T-cell (primary cell): ENCODE measurements around the gene ADAMTSL1. TPM values are rescaled to one million over a fixed set of nuclear protein-coding genes. Genes with fewer than 3 reads are reported as not detected.

ENCODE experiments used
- ATAC-seq, 4 experiments: fragments of 200-7000 bp in 3 of 4; fragments of 150-1000 bp in 1 of 4; cut with Tn5 transposase; replicated peaks in 1 of 4; 1 replicate in 3 of 4; 2 replicates in 1 of 4; pipeline ENCODE4 v1.10.0; 2021; ENCODE audit warnings: moderate library complexity in 3 of 4, mild to moderate bottlenecking in 2 of 4, moderate number of reproducible peaks in 1 of 4
- CTCF ChIA-PET, 2 donors: fragments of 300-600 bp; sonication (Branson Sonifier 250); formaldehyde crosslinking; loops; one replicate each; lab custom pipeline; 2022; ENCODE audit warnings: antibody characterized with exemption in 2 of 2; lab: Charles Lee
- POLR2A ChIA-PET, 2 donors: fragments of 300-600 bp; sonication (Branson Sonifier 250); formaldehyde crosslinking; loops; one replicate each; lab custom pipeline; 2022; ENCODE audit warnings: antibody characterized with exemption in 2 of 2; lab: Charles Lee
- DNase-seq, 35 experiments: peaks; one replicate each; pipeline versions ENCODE4 v3.0.0 to v3.0.0-alpha.2; 2013 to 2023
- H3K27ac ChIP-seq: one replicate; pipeline ENCODE4 v1.5.1; 2013; ENCODE audit warnings: low read length
- H3K27me3 ChIP-seq, 2 experiments: replicated peaks in 1 of 2; 1 replicate in 1 of 2; 2 replicates in 1 of 2; pipeline versions ENCODE4 v1.6.1 to v1.7.0; 2013; ENCODE audit warnings: low read length in 1 of 2, mixed read lengths in 1 of 2; ENCODE audit not compliant: control insufficient read depth in 2 of 2, insufficient read depth in 2 of 2; ENCODE audit errors: extremely low read depth in 1 of 2
- H3K36me3 ChIP-seq, 2 donors: 1 replicate in 1 of 2; 2 replicates in 1 of 2; pipeline versions ENCODE4 v1.6.1 to v1.7.0; 2013; ENCODE audit warnings: low read length in 1 of 2; ENCODE audit not compliant: control insufficient read depth in 2 of 2, insufficient read depth in 1 of 2; ENCODE audit errors: extremely low read depth in 1 of 2
- H3K4me1 ChIP-seq, 2 experiments: 1 replicate in 1 of 2; 2 replicates in 1 of 2; pipeline versions ENCODE4 v1.6.1 to v1.7.0; 2013; ENCODE audit warnings: low read length in 2 of 2, mixed read lengths in 1 of 2; ENCODE audit not compliant: insufficient read depth in 2 of 2, control insufficient read depth in 1 of 2; ENCODE audit errors: extremely low read depth in 1 of 2
- H3K4me3 ChIP-seq, 2 donors: 1 replicate in 1 of 2; 2 replicates in 1 of 2; pipeline versions ENCODE4 v1.5.1 to v1.7.0; 2013; ENCODE audit warnings: mild to moderate bottlenecking in 2 of 2, low read length in 1 of 2, moderate library complexity in 1 of 2; ENCODE audit not compliant: control insufficient read depth in 1 of 2; ENCODE audit errors: extremely low read depth in 1 of 2
- H3K9me3 ChIP-seq: 2 replicates; pipeline ENCODE4 v1.7.0; 2013
- H3K27ac Mint-ChIP-seq, 2 donors: one replicate each; pipeline ENCODE4 v1.8.0; 2020 to 2021; ENCODE audit warnings: mild to moderate bottlenecking in 2 of 2, mixed read lengths in 2 of 2
- H3K27me3 Mint-ChIP-seq, 2 donors: one replicate each; pipeline ENCODE4 v1.8.0; 2021 to 2022; ENCODE audit warnings: mixed read lengths in 2 of 2
- H3K36me3 Mint-ChIP-seq: one replicate; pipeline ENCODE4 v1.8.0; 2021; ENCODE audit warnings: mixed read lengths
- H3K4me1 Mint-ChIP-seq, 3 donors: one replicate each; pipeline ENCODE4 v1.8.0; 2020 to 2022; ENCODE audit warnings: mixed read lengths in 3 of 3, mild to moderate bottlenecking in 1 of 3
- H3K4me3 Mint-ChIP-seq, 3 donors: one replicate each; pipeline ENCODE4 v1.8.0; 2020 to 2022; ENCODE audit warnings: mild to moderate bottlenecking in 3 of 3, mixed read lengths in 3 of 3, moderate library complexity in 3 of 3
- H3K9me3 Mint-ChIP-seq, 3 donors: one replicate each; pipeline ENCODE4 v1.8.0; 2020 to 2022; ENCODE audit warnings: mixed read lengths in 3 of 3
- WGBS: methylation state at CpG from one replicate; pipeline ENCODE4 v1.1.5; 2013; ENCODE audit warnings: missing lambda C conversion rate; ENCODE audit not compliant: insufficient coverage; 5-methylcytosine and 5-hydroxymethylcytosine counted together
- total RNA-seq, 35 experiments: library from RNA in 6 of 35; stranded (reverse) in 6 of 35; fragments of 120-200 nt in 1 of 35; gene quantifications; one replicate each; pipeline versions ENCODE4 v1.2.1 to v1.2.4 and lab custom pipeline; 2013 to 2026

The ADAMTSL1 gene
- total RNA-seq, 5 donors from 2014 or later (not counting 1 experiment from before 2014, with no cell fraction given) = 0.10 TPM; not detected in 4

- no CpG with 5 or more reads among the region's 2 CpGs for WGBS
- no peak for DNase-seq
- no peaks in the 10 kb centered on the region for H3K36me3 ChIP-seq
- no peaks in the 10 kb centered on the region for H3K27me3 Mint-ChIP-seq
- no peaks in the 10 kb centered on the region for H3K27me3 ChIP-seq
- no peaks in the 10 kb centered on the region for H3K9me3 Mint-ChIP-seq
- H3K9me3 ChIP-seq = no peaks in the 10 kb centered on the region
- ChIA-PET CTCF (no interaction called here), POLR2A (no interaction called here)
- H3K4me3 Mint-ChIP-seq = no peak overlapping the region
- no peak overlapping the region for H3K4me3 ChIP-seq
- H3K36me3 Mint-ChIP-seq = no peaks in the 10 kb centered on the region
- H3K4me1 ChIP-seq = no peaks in the 10 kb centered on the region
- no peak for ATAC-seq
- H3K4me1 Mint-ChIP-seq = no peaks in the 10 kb centered on the region
- no peak overlapping the region for H3K27ac Mint-ChIP-seq
- no peak overlapping the region for H3K27ac ChIP-seq
Measured at GRCh38 chr9:18717759-18718158, 243.8 kb downstream of the ADAMTSL1 start.

- ChIA-PET POLR2A (no interaction called here), CTCF (no interaction called here)
- H3K27me3 ChIP-seq = no peaks in the 10 kb centered on the region
- H3K4me1 ChIP-seq = no peaks in the 10 kb centered on the region
- ATAC-seq = no peak
- H3K36me3 ChIP-seq = no peaks in the 10 kb centered on the region
- H3K27me3 Mint-ChIP-seq = no peaks in the 10 kb centered on the region
- H3K4me3 Mint-ChIP-seq = no peak overlapping the region
- H3K27ac ChIP-seq = no peak overlapping the region
- H3K9me3 ChIP-seq = no peaks in the 10 kb centered on the region
- 82% methylated on average over 12 of the region's 12 CpGs for WGBS
- DNase-seq = no peak
- no peaks in the 10 kb centered on the region for H3K9me3 Mint-ChIP-seq
- H3K36me3 Mint-ChIP-seq = no peaks in the 10 kb centered on the region
- H3K4me3 ChIP-seq = no peak overlapping the region
- H3K4me1 Mint-ChIP-seq = no peaks in the 10 kb centered on the region
- H3K27ac Mint-ChIP-seq = no peak overlapping the region
Measured at GRCh38 chr9:18718393-18718792, 244.4 kb downstream of the ADAMTSL1 start.

GRCh38 chr9:18718932-18719331 is 245.0 kb downstream of the ADAMTSL1 start:
- POLR2A ChIA-PET = no interaction called here
- H3K36me3 Mint-ChIP-seq = no peaks in the 10 kb centered on the region
- CTCF ChIA-PET = no interaction called here
- H3K36me3 ChIP-seq = no peaks in the 10 kb centered on the region
- H3K4me3 ChIP-seq = no peak overlapping the region
- DNase-seq (no peak), ATAC-seq (no peak)
- no CpG with 5 or more reads among the region's 1 CpG for WGBS
- no peaks in the 10 kb centered on the region for H3K27me3 ChIP-seq
- no peak overlapping the region for H3K27ac ChIP-seq
- H3K4me3 Mint-ChIP-seq = no peak overlapping the region
- H3K4me1 ChIP-seq = no peaks in the 10 kb centered on the region
- H3K9me3 ChIP-seq = no peaks in the 10 kb centered on the region
- no peaks in the 10 kb centered on the region for H3K4me1 Mint-ChIP-seq
- H3K27ac Mint-ChIP-seq = no peak overlapping the region
- no peaks in the 10 kb centered on the region for H3K27me3 Mint-ChIP-seq
- H3K9me3 Mint-ChIP-seq = no peaks in the 10 kb centered on the region

GRCh38 chr9:18720691-18721090 is 246.7 kb downstream of the ADAMTSL1 start:
- no peaks in the 10 kb centered on the region for H3K4me1 Mint-ChIP-seq
- Histone ChIP-seq H3K27me3 (no peaks in the 10 kb centered on the region), H3K27ac (no peak overlapping the region), H3K36me3 (no peaks in the 10 kb centered on the region), H3K4me1 (no peaks in the 10 kb centered on the region), H3K4me3 (no peak overlapping the region), H3K9me3 (no peaks in the 10 kb centered on the region)
- no peak overlapping the region for H3K4me3 Mint-ChIP-seq
- no peaks in the 10 kb centered on the region for H3K9me3 Mint-ChIP-seq
- ChIA-PET CTCF (no interaction called here), POLR2A (no interaction called here)
- ATAC-seq = no peak
- no CpG with 5 or more reads among the region's 5 CpGs for WGBS
- H3K36me3 Mint-ChIP-seq = no peaks in the 10 kb centered on the region
- peaks cover 0 to 4% of the 10 kb centered on the region in 2 donors for H3K27me3 Mint-ChIP-seq
- no peak overlapping the region for H3K27ac Mint-ChIP-seq
- DNase-seq = no peak

- CTCF ChIA-PET = no interaction called here
- Mint-ChIP-seq H3K27me3 (peaks cover 0 to 4% of the 10 kb centered on the region in 2 donors), H3K36me3 (no peaks in the 10 kb centered on the region), H3K4me3 (no peak overlapping the region), H3K27ac (no peak overlapping the region), H3K9me3 (no peaks in the 10 kb centered on the region), H3K4me1 (no peaks in the 10 kb centered on the region)
- Histone ChIP-seq H3K27ac (no peak overlapping the region), H3K27me3 (no peaks in the 10 kb centered on the region), H3K9me3 (no peaks in the 10 kb centered on the region), H3K4me3 (no peak overlapping the region), H3K36me3 (no peaks in the 10 kb centered on the region), H3K4me1 (no peaks in the 10 kb centered on the region)
- DNase-seq = no peak
- peak in 1 of 4 experiments; percentile 19 for ATAC-seq
- 83% methylated on average over 7 of the region's 10 CpGs for WGBS
- POLR2A ChIA-PET = no interaction called here
Measured at GRCh38 chr9:18721267-18721994, 247.5 kb downstream of the ADAMTSL1 start.

GRCh38 chr9:18721995-18722310 is 248.0 kb downstream of the ADAMTSL1 start:
- no peaks in the 10 kb centered on the region for H3K27me3 ChIP-seq
- H3K9me3 ChIP-seq = no peaks in the 10 kb centered on the region
- no peak for ATAC-seq
- Mint-ChIP-seq H3K36me3 (no peaks in the 10 kb centered on the region), H3K4me1 (no peaks in the 10 kb centered on the region), H3K4me3 (no peak overlapping the region), H3K27me3 (peaks cover 0 to 4% of the 10 kb centered on the region in 2 donors), H3K9me3 (no peaks in the 10 kb centered on the region), H3K27ac (no peak overlapping the region)
- CTCF ChIA-PET = no interaction called here
- no peak overlapping the region for H3K4me3 ChIP-seq
- no peak for DNase-seq
- no peaks in the 10 kb centered on the region for H3K36me3 ChIP-seq
- 90% methylated on average over 2 of the region's 2 CpGs for WGBS
- no peak overlapping the region for H3K27ac ChIP-seq
- H3K4me1 ChIP-seq = no peaks in the 10 kb centered on the region
- POLR2A ChIA-PET = no interaction called here

- Histone ChIP-seq H3K4me3 (no peak overlapping the region), H3K36me3 (no peaks in the 10 kb centered on the region), H3K9me3 (no peaks in the 10 kb centered on the region), H3K27me3 (peaks cover 0 to 2% of the 10 kb centered on the region in 2 experiments), H3K27ac (no peak overlapping the region), H3K4me1 (no peaks in the 10 kb centered on the region)
- H3K9me3 Mint-ChIP-seq = no peaks in the 10 kb centered on the region
- peaks cover 0 to 4% of the 10 kb centered on the region in 2 donors for H3K27me3 Mint-ChIP-seq
- ATAC-seq (no peak), DNase-seq (no peak)
- H3K4me3 Mint-ChIP-seq = no peak overlapping the region
- 72% methylated on average over 5 of the region's 6 CpGs for WGBS
- CTCF ChIA-PET = no interaction called here
- no peaks in the 10 kb centered on the region for H3K36me3 Mint-ChIP-seq
- POLR2A ChIA-PET = no interaction called here
- H3K4me1 Mint-ChIP-seq = no peaks in the 10 kb centered on the region
- no peak overlapping the region for H3K27ac Mint-ChIP-seq
Measured at GRCh38 chr9:18722882-18723281, 248.9 kb downstream of the ADAMTSL1 start.
